Measurements from ENCODE around the gene CASQ1.

CASQ1 gene

DNA sequence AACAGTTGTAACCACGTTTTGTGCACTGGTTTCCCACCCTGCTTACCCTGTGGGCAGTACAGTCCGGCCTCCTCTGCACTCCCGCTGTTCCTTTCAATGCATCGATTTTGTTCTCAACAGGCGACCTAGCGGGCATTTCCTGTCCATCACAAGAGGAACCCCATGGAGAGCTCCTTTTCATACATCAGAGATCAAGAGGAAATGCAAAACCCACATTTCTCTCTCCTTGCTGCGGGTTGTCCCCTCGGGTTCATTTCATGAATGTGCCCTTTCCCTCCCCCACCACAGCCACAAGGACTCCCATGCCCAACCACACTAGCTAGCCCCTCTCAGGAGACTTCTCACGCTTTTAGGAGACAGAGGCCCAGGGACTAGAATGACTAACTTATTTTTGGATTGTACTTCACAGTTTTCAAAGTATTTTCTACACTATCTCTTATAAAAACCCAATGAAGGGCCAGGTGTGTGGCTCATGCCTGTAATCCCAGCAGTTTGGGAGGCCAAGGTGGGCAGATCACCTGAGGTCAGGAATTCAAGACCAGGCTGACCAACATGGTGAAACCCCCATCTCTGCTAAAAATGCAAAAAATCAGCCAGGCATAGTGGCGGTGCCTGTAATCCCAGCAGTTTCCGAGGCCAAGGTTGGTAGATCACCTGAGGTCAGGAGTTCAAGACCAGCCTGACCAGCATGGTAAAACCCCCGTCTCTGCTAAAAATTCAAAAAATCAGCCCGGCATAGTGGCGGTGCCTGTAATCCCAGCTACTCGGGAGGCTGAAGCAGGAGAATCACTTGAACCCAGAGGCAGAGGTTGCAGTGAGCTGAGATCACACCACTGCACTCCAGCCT is 20.6 kb upstream of the CASQ1 start:
- peak; percentile 41 to 45 for DNase-seq

DNA sequence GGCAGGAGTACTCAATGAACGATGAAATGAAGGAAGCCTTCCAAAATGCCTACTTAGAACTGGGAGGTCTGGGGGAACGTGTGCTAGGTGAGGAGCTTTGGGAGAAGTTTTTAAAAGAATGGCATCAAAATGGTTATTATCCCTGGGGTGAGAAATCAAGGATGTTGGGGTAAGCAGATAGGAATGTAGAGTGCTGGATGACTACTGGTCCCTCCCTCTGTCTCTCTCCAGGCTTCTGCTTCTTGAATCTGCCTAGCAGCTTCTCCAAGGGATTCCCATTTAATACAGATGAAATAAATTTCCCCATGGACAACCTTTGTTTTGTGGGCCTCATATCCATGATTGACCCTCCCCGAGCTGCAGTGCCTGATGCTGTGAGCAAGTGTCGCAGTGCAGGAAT is 19.0 kb upstream of the CASQ1 start:
- DNase-seq, result no peak

DNA sequence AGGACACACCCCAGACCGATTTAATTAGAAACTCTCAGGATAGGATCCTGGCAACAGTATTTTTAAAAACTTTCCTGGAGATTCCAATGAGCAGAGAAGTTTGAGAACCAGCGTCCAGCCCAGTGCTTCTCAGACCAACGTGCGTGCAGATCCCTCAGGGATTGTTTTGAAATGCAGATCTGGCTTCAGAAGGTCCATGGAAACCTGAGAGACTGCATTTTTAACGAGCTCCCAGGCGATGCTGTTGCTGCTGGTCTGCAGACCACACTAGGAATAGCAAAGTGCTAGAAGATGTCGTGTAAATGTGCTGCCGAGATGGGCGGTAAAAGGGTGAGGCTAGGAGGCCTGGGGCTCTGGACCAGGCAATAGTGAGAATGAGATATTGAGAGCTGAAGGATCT is 18.4 kb upstream of the CASQ1 start:
- no peak for DNase-seq

DNA sequence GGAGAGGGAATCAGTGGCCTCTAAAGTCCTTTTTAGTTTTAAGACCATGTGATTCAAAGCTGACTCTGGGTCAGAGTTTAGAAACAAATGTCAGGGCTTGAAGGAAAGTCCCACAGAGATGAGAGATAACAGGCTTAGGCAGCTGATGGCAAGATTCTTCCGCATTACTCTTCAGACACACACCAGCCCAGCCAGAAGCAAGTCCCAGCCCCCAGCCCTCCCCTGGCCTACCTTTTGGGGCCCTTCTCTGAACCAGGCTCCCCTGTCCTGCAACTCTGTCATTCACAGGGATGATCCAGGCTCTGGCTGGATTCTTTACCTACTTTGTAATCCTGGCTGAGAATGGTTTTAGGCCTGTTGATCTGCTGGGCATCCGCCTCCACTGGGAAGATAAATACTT is 13.1 kb upstream of the CASQ1 start:
- no peak for DNase-seq

DNA sequence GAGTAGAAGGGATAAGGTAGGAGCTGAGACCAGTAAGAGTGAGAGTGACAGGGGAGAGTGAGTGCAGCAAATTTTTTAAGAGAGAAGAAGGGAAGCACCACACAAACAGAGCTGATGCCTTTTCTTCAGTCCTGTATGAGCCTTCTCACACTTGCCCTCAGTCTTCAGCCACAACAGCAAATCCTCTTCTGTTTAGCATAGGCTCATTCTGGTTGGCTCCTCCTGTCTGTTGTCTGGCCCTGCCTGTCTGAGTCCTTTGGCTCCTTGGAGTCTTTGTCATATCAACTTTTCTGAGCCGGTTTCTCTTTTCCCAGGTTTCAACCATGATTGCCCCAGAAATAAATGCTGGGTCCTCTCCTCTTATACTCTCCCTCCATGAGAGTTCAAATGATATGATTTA is 12.7 kb upstream of the CASQ1 start:
- DNase-seq, result no peak

DNA sequence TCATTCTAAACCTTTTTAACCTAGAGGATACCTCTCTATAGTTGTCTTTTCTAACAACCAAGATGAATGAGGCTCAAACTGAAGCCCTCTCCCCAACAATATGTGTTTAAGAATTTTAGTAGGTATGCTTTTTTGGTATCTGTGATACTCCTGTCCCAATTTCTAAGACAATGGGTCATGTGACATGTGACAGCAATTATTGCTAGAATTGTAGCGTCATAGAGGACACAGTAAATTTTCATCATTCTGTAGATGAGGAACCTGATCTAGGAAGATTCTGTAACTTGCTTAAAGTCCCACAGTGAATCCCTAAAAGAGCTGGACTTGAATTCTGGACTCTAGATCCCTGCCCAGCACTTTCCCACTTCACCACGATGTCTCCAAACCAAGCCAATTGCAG is 11.6 kb upstream of the CASQ1 start:
- no peak for DNase-seq

DNA sequence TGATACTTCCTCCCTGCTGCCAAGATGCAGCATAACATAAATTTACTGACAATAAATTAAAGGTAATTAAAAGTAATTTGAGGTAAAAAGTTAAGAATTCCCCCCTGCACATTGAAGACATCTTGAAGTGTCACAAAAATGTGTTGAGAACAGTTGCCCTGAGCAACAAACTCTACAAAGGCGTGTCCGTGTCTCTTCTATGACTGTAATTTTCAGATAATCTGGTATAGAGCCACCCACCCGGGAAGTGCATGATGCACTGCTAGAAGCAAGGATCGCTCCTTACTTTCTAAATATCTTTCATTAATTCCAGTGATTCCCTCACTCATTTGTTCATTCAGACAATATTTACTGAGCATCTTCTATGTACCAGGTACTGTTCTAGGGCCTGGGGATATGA is 11.0 kb upstream of the CASQ1 start:
- DNase-seq, result no peak

DNA sequence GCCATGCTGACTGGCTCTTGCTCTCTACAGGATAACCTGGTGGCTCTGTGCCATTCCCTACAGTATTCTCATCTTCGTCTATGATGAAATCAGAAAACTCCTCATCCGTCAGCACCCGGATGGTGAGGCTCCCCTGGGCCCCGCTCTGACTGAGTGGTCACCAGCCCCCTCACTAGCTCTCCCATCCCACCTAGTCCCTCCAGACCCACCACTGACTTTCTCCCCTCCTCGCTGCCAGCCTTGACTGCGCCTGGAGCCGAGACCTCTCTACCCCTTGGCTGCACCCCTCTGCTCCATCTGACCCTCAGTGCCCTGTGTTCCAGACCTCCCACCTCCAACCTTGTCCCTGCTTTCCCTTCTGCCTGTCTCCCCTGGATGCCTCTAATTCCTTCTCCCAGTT is 4.1 kb upstream of the CASQ1 start:
- DNase-seq, result no peak

DNA sequence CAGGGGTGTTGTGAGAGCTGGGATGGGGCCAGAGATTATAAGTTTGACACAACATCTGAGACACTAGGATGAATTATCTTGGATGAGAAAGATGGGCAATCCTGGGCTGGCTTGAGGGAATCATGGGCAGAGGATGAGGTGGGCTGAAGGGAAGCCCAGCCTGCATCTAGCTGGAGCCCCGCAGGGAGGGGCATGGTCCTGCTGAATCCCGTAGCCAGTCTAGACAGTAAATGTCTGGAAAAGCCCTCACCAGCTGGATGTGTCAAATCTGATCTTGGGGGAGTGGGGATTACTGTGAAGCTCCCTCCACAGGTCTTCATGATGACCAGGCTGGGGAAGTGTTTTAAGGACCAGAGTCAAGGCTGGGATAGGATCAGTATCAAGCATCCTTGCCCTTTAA is 3.6 kb upstream of the CASQ1 start:
- DNase-seq, result no peak

DNA sequence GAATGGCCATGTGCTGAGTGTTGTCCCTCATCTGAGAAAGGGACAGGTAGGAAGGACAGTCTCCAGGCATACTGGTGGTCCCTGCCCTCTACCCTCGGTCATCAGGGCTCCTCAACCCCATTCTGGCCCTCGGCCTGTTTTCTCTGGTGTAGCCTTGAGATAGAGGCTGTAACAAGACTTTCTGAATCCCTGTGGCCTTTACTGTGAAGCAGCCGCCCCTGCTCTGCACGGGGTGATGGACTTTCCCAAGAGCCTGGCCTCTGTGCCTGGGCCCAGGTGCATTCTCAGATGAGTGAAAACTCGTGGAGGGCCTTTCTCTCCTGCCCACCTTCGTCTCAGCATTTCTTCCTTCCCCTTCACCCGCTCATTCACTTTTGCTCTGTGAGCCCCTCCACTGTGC is 3.0 kb upstream of the CASQ1 start:
- DNase-seq, result no peak

DNA sequence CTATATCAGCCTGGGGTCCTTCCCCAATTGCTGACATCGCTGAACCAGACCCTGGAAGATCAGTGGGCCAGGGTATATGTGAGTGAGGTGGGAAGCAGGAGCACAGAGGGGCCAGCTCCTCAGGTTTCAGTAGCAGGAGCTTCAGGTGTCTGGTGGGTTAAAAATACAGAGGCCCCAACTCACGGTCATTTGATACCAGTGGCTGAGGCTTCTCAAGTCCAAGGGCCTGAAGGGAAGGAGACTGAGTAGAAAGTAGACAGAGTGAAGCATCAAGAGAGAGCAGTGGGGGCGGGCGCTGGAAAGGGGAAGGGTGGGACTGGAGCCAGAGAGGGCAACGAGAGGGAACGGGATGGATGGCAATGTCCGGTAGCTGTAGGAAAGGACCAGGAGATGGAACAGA is 2.0 kb upstream of the CASQ1 start:
- DNase-seq, result no peak

DNA sequence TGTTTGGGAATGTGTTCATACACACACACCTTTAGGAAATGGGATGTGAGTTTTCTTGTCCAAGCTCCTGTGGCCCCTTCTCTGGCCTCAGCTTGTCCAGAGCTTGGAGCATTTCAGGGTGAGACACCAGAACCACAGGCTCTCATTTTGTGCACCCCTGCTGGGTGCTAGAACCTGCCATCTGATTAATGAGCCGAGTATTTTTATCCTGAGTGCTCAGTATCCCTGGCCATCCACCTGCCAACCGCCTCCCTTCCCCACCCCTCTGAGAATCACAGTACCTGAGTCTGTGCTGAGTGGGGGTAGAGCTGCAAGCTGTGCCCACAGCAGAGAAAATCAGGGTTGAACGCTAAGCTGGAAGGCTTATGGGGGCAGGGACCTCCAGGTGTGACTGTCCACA is 1.4 kb downstream of the CASQ1 start:
- DNase-seq, result no peak

DNA sequence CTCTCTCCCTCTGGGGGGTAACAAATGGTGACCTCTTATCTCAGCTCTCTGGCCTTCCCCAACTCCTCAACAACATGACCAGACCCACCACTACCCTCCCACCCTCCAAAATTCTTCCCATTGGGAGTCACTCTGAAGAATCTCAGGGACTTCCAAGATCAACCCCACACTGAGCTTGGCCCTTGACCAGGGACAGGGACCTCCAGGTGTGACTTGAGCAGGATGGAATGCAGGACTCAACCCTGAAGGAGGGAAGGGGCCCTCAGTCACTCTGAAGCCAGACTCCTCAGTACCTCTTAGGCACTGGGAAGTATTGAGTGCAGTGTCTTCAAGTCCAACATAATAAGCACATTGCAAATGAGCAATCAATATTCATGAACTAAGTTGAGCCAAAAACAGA is 1.9 kb downstream of the CASQ1 start:
- DNase-seq, result no peak

DNA sequence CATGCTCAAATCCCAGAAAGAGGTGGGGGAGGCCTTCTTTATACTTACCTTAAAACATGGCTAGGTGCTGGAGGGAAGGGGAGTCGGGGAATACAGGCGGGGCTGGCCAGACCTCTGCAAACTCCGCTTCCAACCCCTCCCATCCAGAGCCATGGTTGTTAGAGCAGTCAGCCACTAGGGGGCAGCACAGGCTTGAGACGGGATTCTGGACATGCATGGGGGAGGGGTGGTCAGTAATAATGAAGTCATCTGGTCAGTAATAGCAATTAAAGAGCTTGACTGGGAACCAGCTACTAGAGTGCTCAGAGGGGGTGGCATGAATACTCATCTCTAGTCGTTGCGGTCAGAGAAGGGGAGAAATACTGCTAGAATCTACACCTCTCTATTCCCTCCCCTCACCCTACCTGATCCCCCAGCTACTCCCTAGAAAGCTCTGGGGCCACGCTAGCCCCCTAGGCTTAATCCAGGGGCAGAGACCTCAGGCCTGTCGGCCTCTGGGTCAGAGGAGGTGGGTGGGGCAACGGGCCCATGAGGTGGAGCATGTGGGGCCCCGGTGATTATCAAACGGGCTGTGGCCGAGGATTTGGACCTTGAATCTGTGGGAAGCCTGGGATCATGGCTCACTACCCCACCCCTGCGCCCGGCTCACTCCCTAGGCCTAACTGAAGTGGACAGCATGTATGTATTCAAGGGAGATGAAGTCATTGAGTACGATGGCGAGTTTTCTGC is 2.9 kb downstream of the CASQ1 start:
- peak; percentile 69 to 77 for DNase-seq

DNA sequence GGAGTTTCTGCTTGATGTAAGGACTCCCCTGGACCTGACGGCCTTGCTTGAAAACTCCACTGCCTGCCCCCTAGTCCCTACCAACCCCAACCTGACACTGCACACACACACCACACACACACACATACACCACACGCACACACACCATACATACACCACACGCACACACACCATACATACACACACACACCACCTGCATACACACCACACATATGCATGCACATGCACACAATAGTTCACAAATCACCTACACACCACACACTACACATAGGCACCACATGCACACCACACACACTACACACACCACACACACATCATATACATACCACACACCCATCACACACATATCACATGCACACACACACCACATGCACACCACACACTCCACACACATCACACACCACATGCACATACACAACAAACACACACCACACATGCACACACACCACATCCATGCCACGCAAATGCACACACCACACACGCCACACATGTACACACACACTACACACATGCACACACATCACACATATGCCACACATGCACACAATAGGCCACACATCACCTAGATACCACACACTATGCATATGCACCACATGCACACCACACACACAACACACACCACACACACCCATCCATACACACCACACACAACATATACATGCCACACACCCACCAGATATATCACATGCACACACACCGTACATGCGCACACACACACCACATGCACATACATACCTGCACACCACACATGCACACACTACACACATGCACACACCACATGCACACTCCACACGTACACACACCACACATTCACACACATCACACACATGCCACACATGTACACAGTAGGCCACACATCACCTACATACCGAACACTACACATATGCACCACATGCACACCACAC is 3.7 kb downstream of the CASQ1 start:
- no peak for DNase-seq

DNA sequence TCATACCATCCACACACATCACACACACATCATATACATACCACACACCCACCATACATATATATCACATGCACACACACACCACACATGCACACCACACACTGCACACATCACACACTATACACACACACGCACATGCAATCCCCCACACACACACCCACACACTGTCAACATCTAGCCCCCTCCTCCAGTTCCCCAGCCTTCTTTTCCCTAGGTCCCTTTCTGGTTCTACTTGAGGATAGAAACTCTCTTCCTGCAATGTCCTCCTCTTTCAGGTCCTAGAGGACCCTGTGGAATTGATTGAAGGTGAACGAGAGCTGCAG is 4.3 kb downstream of the CASQ1 start:
- DNase-seq, result no peak

DNA sequence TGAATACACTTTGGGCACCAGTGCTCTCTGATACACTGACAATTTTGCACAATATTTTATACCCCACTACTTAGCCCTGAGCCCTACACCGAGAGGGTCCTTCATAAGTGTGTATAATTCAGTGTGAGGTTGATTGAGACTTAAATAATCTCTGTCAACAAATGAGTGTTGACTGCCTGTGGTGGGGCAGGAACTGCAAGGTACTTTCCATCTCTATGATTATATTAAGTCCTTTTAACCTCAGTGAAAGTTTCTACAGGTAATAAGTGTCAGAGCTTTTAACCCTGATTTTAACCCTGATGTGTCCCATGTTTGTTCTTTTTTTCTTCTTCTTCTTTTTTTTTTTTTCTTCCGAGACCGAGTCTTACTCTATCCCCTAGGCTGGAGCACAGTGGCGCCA is 5.8 kb downstream of the CASQ1 start:
- no peak for DNase-seq

DNA sequence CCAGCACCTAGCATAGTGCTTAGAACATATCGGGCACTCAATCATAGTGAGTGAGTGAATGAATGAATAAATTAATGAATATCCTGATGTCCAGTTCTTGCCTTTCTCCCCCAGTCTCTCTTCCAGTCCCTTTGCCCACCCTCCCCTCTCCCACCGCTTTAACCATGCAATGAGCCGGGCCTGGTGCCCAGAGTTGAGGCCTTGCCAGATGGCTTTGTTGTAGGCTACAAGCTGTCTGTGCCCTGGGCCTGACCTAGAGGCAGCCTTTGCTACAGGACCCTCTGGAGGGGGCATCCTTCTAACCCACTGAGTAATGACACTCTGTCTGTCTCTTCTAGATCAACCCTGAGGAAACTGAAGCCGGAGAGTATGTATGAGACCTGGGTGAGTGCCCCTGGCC is 6.9 kb downstream of the CASQ1 start:
- DNase-seq, result no peak

DNA sequence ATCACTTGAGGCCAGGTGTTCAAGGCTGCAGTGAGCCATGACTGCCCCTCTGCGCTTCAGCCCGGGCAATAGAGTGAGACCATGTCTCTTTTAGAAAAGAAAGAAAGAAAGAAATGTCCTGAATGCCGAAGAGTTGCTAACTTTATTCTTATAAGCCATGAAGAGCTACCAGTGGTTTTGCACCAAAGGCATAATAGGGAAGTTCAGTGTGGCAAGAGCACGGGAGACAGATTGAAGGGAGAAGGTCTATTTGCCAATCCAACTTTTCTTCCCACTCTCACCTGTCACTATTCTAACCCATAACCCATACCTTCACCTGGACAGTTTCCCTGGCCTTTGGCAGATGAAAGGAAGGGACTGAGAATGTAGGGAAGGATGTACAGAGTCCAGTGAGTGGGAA is 10.4 kb downstream of the CASQ1 start:
- peak; percentile 4 to 30 for DNase-seq

DNA sequence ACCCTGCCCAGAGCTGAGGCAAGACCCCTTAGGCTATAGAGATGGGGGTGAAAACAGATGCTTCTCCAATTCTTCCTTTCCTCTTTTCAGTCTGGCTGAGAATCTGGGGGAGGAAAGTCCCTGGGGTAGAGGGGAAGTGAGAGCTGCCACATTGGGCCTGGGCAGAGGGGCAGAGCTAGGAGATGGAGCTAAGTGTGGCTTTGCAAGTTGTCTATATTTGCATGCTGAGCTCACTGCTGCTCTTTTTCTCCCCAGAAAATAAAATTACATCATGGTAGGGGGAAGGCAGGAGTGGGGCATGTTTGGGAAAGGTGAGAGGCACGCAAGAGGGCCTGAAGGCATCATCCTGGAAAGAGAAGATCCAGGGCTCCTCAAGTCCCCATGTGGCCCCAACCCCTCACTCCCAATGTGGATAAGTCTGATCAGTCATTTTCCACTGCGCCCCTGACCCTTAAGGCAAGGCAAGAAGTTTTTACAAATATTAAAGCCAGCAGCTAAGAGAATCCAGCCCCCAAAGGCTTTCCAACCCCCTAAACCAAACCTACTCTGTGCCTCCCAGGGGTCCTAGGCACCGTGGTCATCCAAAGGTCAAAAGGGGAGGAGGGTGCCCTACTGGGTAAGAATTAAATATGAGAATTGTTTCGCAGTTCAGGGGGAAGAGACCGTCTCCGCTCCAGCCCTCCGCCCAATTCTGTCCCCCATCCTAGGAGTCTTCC is 14.3 kb downstream of the CASQ1 start:
- DNase-seq, result peak; percentile 45 to 49

DNA sequence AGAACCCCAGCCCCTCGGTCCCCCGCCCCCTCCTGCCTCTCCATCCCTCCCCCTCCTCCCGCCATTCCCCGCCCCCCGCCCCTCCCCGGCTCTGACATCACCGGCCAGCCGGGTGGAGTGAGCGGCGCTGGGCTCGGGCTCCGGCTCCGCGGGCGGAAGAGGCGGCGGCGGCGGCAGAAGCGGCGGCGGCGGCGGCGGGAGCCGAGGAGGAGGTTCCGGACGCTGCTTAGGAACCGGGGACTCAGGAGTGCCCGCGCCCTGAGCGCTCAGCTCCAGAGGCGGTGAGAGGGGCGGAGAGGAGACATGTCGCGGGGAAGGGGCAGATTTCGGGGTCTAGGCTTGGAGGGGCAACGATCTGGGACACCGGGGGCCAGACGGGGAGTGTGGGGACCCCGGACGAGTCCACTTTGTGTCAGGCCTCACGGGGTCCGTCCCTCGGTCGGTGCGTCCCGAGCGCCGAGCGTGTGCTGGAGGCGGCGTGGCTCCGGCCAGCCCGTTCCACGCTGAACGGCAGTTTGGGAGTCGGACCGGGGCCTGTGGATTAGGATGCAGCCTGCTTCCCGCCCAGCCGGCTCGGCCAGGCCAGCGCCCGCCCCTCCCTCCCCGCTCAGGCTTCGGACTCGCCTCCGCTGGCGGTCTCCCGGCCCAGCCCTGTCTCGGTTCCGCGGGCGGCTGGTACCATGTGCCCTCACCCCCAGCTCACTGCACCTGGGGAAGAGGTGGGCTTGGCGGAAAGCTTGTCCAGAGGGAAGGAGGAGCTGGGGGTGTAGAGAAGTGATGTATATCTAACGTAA is 15.1 kb downstream of the CASQ1 start, which contains the start of gene PEA15:
PEA15 (plus strand) TSS at position 143 of the 794 bp plus-strand sequence. CDS start 6,161 bp downstream, outside the sequence.
- DNase-seq, result peak in 1 of 2 experiments; percentile 20

DNA sequence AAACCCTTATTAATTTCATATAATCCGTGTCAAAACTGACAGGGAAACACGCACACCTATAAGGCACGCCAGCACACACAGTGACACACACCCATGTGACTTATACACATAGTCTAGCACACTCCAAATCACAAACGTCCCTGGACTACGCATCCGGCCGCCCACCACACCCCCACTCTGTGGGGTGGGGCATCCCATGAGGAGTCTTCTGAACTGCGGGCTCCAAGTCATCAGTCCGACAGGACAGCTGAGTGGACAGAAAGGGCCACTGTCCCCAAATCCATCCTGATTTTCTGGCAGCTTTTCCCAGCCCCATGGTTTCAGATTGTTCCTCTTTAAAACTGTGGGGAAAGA is 15.6 kb downstream of the CASQ1 start:
- no peak for DNase-seq

Measured in AML-193 (cell line).